Neuronal stem cell (in vitro differentiated cells): ENCODE results near the gene TMCC1.
A peak's percentile ranks its signal among the peaks of the same experiment; 100 is the strongest.

Experiments used
- DNase-seq: peaks from one replicate; pipeline ENCODE4 v3.0.0-alpha.2; 2013; ENCODE audit warnings: low spot score
- H2AFZ ChIP-seq: one replicate; pipeline ENCODE4 v1.6.1; 2013; ENCODE audit warnings: mild to moderate bottlenecking, low read length, inconsistent platforms
- H2AK5ac ChIP-seq: 2 replicates; pipeline ENCODE4 v1.6.1; 2013; ENCODE audit warnings: low read depth, mild to moderate bottlenecking, inconsistent platforms, low read length, moderate library complexity, mixed read lengths
- H2BK120ac ChIP-seq: 2 replicates; pipeline ENCODE4 v1.6.1; 2013; ENCODE audit warnings: low read depth, mild to moderate bottlenecking, inconsistent platforms, low read length, moderate library complexity, mixed read lengths
- H2BK12ac ChIP-seq: one replicate; pipeline ENCODE4 v1.6.1; 2013; ENCODE audit warnings: low read length, inconsistent platforms
- H2BK15ac ChIP-seq: 2 replicates; pipeline ENCODE4 v1.6.1; 2013; ENCODE audit warnings: mild to moderate bottlenecking, low read length, inconsistent platforms, mixed read lengths
- H2BK5ac ChIP-seq: one replicate; pipeline ENCODE4 v1.6.1; 2013; ENCODE audit warnings: inconsistent platforms, mild to moderate bottlenecking, low read length, moderate library complexity
- H3K14ac ChIP-seq: one replicate; pipeline ENCODE4 v1.6.1; 2013; ENCODE audit warnings: low read length, inconsistent platforms
- H3K18ac ChIP-seq: 2 replicates; pipeline ENCODE4 v1.6.1; 2013; ENCODE audit warnings: low read length, inconsistent platforms
- H3K23ac ChIP-seq: 2 replicates; pipeline ENCODE4 v1.6.1; 2013; ENCODE audit warnings: low read depth, mild to moderate bottlenecking, mixed read lengths, low read length, inconsistent platforms; ENCODE audit not compliant: poor library complexity
- H3K27ac ChIP-seq: replicated peaks from 3 replicates; pipeline ENCODE4 v1.5.1; 2013; ENCODE audit warnings: low read length, inconsistent platforms
- H3K27me3 ChIP-seq, 3 experiments: 2 replicates each; pipeline ENCODE4 v1.6.1; 2013; ENCODE audit warnings: low read length in 3 of 3, mild to moderate bottlenecking in 2 of 3, inconsistent platforms in 1 of 3, low read depth in 1 of 3, mixed read lengths in 1 of 3, moderate library complexity in 1 of 3; ENCODE audit not compliant: control insufficient read depth in 3 of 3, insufficient read depth in 3 of 3
- H3K36me3 ChIP-seq, 2 donors: replicated peaks in 1 of 2; 2 replicates each; pipeline ENCODE4 v1.6.1; 2013; ENCODE audit warnings: low read length in 2 of 2; ENCODE audit not compliant: control insufficient read depth in 2 of 2, insufficient read depth in 2 of 2
- H3K4ac ChIP-seq: 2 replicates; pipeline ENCODE4 v1.6.1; 2013; ENCODE audit warnings: inconsistent platforms, mild to moderate bottlenecking, low read length, moderate library complexity
- H3K4me1 ChIP-seq, 2 donors: 1 replicate in 1 of 2; 2 replicates in 1 of 2; pipeline ENCODE4 v1.6.1; 2013; ENCODE audit warnings: low read length in 2 of 2, low read depth in 1 of 2; ENCODE audit not compliant: control insufficient read depth in 2 of 2, insufficient read depth in 1 of 2
- H3K4me2 ChIP-seq: one replicate; pipeline ENCODE4 v1.6.1; 2013; ENCODE audit warnings: mild to moderate bottlenecking, low read length, inconsistent platforms; ENCODE audit not compliant: insufficient read depth, poor library complexity, severe bottlenecking
- H3K4me3 ChIP-seq, 2 donors: 2 replicates each; pipeline ENCODE4 v1.5.1; 2013; ENCODE audit warnings: low read length in 2 of 2, mild to moderate bottlenecking in 2 of 2, inconsistent platforms in 1 of 2, moderate library complexity in 1 of 2
- H3K79me1 ChIP-seq: one replicate; pipeline ENCODE4 v1.6.1; 2013; ENCODE audit warnings: low read depth, mild to moderate bottlenecking, inconsistent platforms, low read length, moderate library complexity
- H3K9ac ChIP-seq: one replicate; pipeline ENCODE4 v1.6.1; 2013; ENCODE audit warnings: mild to moderate bottlenecking, low read depth, low read length, inconsistent platforms; ENCODE audit not compliant: poor library complexity
- H3K9me3 ChIP-seq, 2 donors: replicated peaks in 1 of 2; 2 replicates each; pipeline versions ENCODE3 to v1.6.1; 2013; ENCODE audit warnings: low read length in 2 of 2, mild to moderate bottlenecking in 2 of 2, inconsistent platforms in 1 of 2, low read depth in 1 of 2, mixed read lengths in 1 of 2, moderate library complexity in 1 of 2; ENCODE audit not compliant: control insufficient read depth in 2 of 2, insufficient read depth in 1 of 2
- H4K8ac ChIP-seq: one replicate; pipeline ENCODE4 v1.6.1; 2013; ENCODE audit warnings: low read depth, mild to moderate bottlenecking, inconsistent platforms, low read length, moderate library complexity
- H4K91ac ChIP-seq: one replicate; pipeline ENCODE4 v1.6.1; 2013; ENCODE audit warnings: low read length, low read depth, mild to moderate bottlenecking, inconsistent platforms; ENCODE audit not compliant: poor library complexity
- WGBS, 2 donors: extraction: QIAGEN DNeasy Blood & Tissue Kit; methylation state at CpG; one replicate each; pipeline ENCODE4 v1.1.7; 2013; ENCODE audit warnings: missing lambda C conversion rate in 2 of 2, mixed read lengths in 1 of 2; ENCODE audit not compliant: insufficient read length in 2 of 2, insufficient replicate concordance in 1 of 2; ENCODE audit errors: extremely low coverage in 2 of 2; 5-methylcytosine and 5-hydroxymethylcytosine counted together

The TMCC1 gene

GRCh38 chr3:129602730-129603560 lies 290.6 kb downstream of the TMCC1 start:
- Histone ChIP-seq H3K9me3 (peaks cover 0 to 5% of the 10 kb centered on the region in 2 donors), H2AFZ (no peak overlapping the region), H3K27ac (no peak overlapping the region), H2BK12ac (no peak overlapping the region), H4K8ac (no peak overlapping the region), H3K4me1 (peaks cover 40% of the 10 kb centered on the region in 2 donors), H3K23ac (peak overlapping the region; percentile 4), H3K9ac (no peak overlapping the region), H3K4me2 (peak overlapping the region; percentile 23), H2BK15ac (peak overlapping the region; percentile 41), H2BK5ac (no peak overlapping the region), H4K91ac (no peak overlapping the region), H3K36me3 (no peaks in the 10 kb centered on the region), H2AK5ac (peak overlapping the region; percentile 60), H3K4ac (no peak overlapping the region), H3K18ac (peak overlapping the region; percentile 88), H3K27me3 (peaks cover 8 to 33% (median 14%) of the 10 kb centered on the region in 3 experiments), H2BK120ac (no peak overlapping the region), H3K4me3 (no peak overlapping the region), H3K14ac (no peak overlapping the region), H3K79me1 (peaks cover 10% of the 10 kb centered on the region)
- no peak for DNase-seq
- whole genome bisulfite sequencing, 2 donors: no CpG with 5 or more reads among the region's 15 CpGs

DNA sequence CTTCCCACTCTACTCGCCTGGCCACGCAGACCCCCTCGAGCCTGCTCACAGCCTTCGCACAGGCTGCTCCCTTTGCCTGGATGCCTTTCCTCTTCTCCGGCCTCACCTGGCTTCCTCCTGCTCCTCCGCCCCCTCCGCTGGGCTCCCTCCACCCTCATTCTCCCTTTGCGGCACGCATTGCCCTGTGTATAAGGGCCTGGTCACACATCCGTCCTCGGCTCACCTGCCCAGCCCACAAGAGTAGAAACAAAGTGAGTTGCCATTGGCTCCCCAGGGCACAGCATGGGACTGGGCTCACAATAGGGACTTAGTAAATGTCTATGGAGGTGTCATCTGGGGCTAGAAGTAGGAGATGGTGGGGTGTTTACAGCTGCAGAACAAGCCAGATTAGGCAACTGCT lies 291.2 kb downstream of the TMCC1 start:
- Histone ChIP-seq H3K27me3 (peaks cover 8 to 27% (median 14%) of the 10 kb centered on the region in 3 experiments), H3K9me3 (peaks cover 0 to 5% of the 10 kb centered on the region in 2 donors), H3K4me3 (no peak overlapping the region), H4K8ac (no peak overlapping the region), H2BK120ac (no peak overlapping the region), H3K9ac (peak overlapping the region; percentile 25), H3K27ac (no peak overlapping the region), H3K4ac (no peak overlapping the region), H3K4me2 (no peak overlapping the region), H3K23ac (no peak overlapping the region), H2BK12ac (peak overlapping the region; percentile 67), H4K91ac (no peak overlapping the region), H3K18ac (peak overlapping the region; percentile 33), H3K4me1 (peaks cover 43 to 47% of the 10 kb centered on the region in 2 donors), H2BK5ac (no peak overlapping the region), H2AK5ac (peak overlapping the region; percentile 51), H2AFZ (no peak overlapping the region), H3K79me1 (peaks cover 10% of the 10 kb centered on the region), H3K36me3 (no peaks in the 10 kb centered on the region), H3K14ac (no peak overlapping the region), H2BK15ac (peak overlapping the region; percentile 82)
- no CpG with 5 or more reads among the region's 11 CpGs for WGBS, 2 donors
- DNase-seq: no peak

DNA sequence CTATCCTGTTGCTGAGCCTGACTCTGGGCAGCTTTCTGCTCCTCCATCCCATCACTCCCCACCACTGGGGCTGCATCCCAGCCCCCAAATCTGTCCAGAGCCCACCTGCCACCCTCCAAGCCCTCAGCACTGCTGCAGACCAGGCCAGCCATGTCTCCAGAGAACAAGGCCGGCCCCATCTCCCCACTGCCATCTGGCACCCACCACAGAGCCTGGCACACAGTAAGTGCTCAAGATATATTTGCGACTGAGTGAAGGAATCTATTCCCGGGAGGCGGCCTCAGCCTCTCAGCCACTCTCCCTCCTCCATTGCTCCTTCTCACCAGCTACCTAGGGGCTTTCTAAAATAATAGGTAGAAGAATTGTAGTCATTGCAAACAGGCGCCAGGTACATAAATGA lies 291.8 kb downstream of the TMCC1 start:
- peaks cover 47 to 53% of the 10 kb centered on the region in 2 donors for H3K4me1 ChIP-seq
- no peak overlapping the region for H3K27ac ChIP-seq
- H2BK12ac ChIP-seq: no peak overlapping the region
- H4K8ac ChIP-seq: no peak overlapping the region
- no peaks in the 10 kb centered on the region for H3K36me3 ChIP-seq
- peak overlapping the region; percentile 52 for H2BK15ac ChIP-seq
- H2AFZ ChIP-seq: no peak overlapping the region
- no peak overlapping the region for H3K4ac ChIP-seq
- no peak overlapping the region for H3K23ac ChIP-seq
- H3K18ac ChIP-seq: peak overlapping the region; percentile 69
- DNase-seq: no peak
- H2AK5ac ChIP-seq: peak overlapping the region; percentile 51
- H3K9me3 ChIP-seq: peaks cover 0 to 5% of the 10 kb centered on the region in 2 donors
- peaks cover 10% of the 10 kb centered on the region for H3K79me1 ChIP-seq
- H2BK5ac ChIP-seq: no peak overlapping the region
- H3K4me2 ChIP-seq: no peak overlapping the region
- no peak overlapping the region for H3K14ac ChIP-seq
- H3K27me3 ChIP-seq: peaks cover 8 to 23% (median 14%) of the 10 kb centered on the region in 3 experiments
- H3K4me3 ChIP-seq: no peak overlapping the region
- no peak overlapping the region for H4K91ac ChIP-seq
- H2BK120ac ChIP-seq: no peak overlapping the region
- peak overlapping the region; percentile 61 for H3K9ac ChIP-seq
- no CpG with 5 or more reads among the region's 5 CpGs for WGBS, 2 donors

DNA sequence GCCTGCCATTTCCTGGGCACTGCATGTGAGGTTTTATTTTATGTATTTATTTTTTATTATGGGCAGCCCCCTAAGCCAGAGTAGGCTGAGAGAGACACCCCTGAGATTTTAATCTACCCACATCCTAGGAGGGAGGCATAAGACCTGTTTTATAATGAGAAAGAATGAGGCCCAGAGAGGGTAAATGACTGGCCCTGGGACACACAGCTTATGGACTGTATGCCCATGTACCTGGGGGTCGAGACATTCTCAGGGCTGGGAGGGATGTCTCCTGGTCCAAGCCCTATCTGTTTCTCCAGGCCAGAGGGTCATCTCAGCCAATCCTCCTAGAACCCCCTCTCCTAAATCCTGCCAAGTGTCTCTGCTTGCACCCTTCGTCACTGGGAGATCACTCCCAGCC lies 293.2 kb downstream of the TMCC1 start:
- Histone ChIP-seq H3K18ac (no peak overlapping the region), H2BK120ac (no peak overlapping the region), H3K4ac (no peak overlapping the region), H3K14ac (no peak overlapping the region), H2AK5ac (peak overlapping the region; percentile 73), H3K27me3 (peaks cover 0 to 12% (median 6%) of the 10 kb centered on the region in 3 experiments), H3K9me3 (peaks cover 0 to 5% of the 10 kb centered on the region in 2 donors), H3K79me1 (peaks cover 10% of the 10 kb centered on the region), H3K27ac (no peak overlapping the region), H2BK12ac (no peak overlapping the region), H2AFZ (no peak overlapping the region), H3K9ac (no peak overlapping the region), H3K4me3 (no peak overlapping the region), H3K4me2 (no peak overlapping the region), H3K23ac (no peak overlapping the region), H4K8ac (no peak overlapping the region), H3K4me1 (peaks cover 55 to 57% of the 10 kb centered on the region in 2 donors), H4K91ac (no peak overlapping the region), H2BK5ac (no peak overlapping the region), H3K36me3 (no peaks in the 10 kb centered on the region), H2BK15ac (no peak overlapping the region)
- no peak for DNase-seq
- no CpG with 5 or more reads among the region's 2 CpGs for WGBS, 2 donors
